ENCODE results near the gene AP2A1. TPM values are rescaled to one million over a fixed set of nuclear protein-coding genes. Genes with fewer than 3 reads are reported as not detected.

AP2A1 gene
- total and polyA plus RNA-seq, 2 of the 13 experiments (the other 11 are each of a cell fraction or from before 2014, with no cell fraction given), result 22.7 to 39.7 TPM

- TF ChIP-seq THAP9 (CRISPR knock-in tag; IDR thresholded peaks at IDR 0.05; ENCODE audit: borderline replicate concordance) (no peak), MAZ (IDR thresholded peaks at IDR 0.05; ENCODE audit: borderline replicate concordance, low read depth, low read length) (no peak), MAZ (CRISPR knock-in tag; IDR thresholded peaks at IDR 0.05; ENCODE audit: low read depth) (no peak), HOXA5 (CRISPR knock-in tag; IDR thresholded peaks at IDR 0.05) (no peak), MZF1 (CRISPR knock-in tag; IDR thresholded peaks at IDR 0.05; ENCODE audit: borderline replicate concordance) (no peak), SPEN (CRISPR knock-in tag; IDR thresholded peaks at IDR 0.05; ENCODE audit: low read depth) (peak; percentile 36), ZFP36L2 (CRISPR knock-in tag; IDR thresholded peaks at IDR 0.05) (no peak), USF2 (IDR thresholded peaks at IDR 0.05; ENCODE audit: low read depth, low read length) (no peak), USF2 (CRISPR knock-in tag; IDR thresholded peaks at IDR 0.05; ENCODE audit: borderline replicate concordance) (no peak), ZNF607 (CRISPR knock-in tag; IDR thresholded peaks at IDR 0.05; ENCODE audit: borderline replicate concordance) (no peak), NONO (IDR thresholded peaks at IDR 0.05) (no peak), NONO (CRISPR knock-in tag; conservative IDR thresholded peaks at IDR 0.05) (0 out of 2 replicates have a peak, but pooled peaks have one; percentile 16)
- TF ChIP-seq, protein P1, sequence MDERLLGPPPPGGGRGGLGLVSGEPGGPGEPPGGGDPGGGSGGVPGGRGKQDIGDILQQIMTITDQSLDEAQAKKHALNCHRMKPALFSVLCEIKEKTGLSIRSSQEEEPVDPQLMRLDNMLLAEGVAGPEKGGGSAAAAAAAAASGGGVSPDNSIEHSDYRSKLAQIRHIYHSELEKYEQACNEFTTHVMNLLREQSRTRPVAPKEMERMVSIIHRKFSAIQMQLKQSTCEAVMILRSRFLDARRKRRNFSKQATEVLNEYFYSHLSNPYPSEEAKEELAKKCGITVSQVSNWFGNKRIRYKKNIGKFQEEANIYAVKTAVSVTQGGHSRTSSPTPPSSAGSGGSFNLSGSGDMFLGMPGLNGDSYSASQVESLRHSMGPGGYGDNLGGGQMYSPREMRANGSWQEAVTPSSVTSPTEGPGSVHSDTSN (CRISPR knock-in tag; IDR thresholded peaks at IDR 0.05), result no peak
- TF ChIP-seq, protein P2, sequence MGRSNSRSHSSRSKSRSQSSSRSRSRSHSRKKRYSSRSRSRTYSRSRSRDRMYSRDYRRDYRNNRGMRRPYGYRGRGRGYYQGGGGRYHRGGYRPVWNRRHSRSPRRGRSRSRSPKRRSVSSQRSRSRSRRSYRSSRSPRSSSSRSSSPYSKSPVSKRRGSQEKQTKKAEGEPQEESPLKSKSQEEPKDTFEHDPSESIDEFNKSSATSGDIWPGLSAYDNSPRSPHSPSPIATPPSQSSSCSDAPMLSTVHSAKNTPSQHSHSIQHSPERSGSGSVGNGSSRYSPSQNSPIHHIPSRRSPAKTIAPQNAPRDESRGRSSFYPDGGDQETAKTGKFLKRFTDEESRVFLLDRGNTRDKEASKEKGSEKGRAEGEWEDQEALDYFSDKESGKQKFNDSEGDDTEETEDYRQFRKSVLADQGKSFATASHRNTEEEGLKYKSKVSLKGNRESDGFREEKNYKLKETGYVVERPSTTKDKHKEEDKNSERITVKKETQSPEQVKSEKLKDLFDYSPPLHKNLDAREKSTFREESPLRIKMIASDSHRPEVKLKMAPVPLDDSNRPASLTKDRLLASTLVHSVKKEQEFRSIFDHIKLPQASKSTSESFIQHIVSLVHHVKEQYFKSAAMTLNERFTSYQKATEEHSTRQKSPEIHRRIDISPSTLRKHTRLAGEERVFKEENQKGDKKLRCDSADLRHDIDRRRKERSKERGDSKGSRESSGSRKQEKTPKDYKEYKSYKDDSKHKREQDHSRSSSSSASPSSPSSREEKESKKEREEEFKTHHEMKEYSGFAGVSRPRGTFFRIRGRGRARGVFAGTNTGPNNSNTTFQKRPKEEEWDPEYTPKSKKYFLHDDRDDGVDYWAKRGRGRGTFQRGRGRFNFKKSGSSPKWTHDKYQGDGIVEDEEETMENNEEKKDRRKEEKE (IDR thresholded peaks at IDR 0.05), result no peak
Measured at GRCh38 chr19:49766930-49767299, at the start of gene AP2A1 (continued).
